Duodenal mucosa (tissue), 2 donors: ENCODE measurements around the gene FAM181B.

Experiments
- H3K27ac ChIP-seq: one replicate; pipeline ENCODE4 v1.7.0; 2013; ENCODE audit warnings: low read depth, low read length
- H3K27me3 ChIP-seq, 2 donors: one replicate each; pipeline ENCODE4 v1.7.0; 2013; ENCODE audit warnings: low read length in 2 of 2, control low read depth in 1 of 2; ENCODE audit not compliant: insufficient read depth in 2 of 2, control insufficient read depth in 1 of 2
- H3K36me3 ChIP-seq, 2 donors: one replicate each; pipeline ENCODE4 v1.7.0; 2013; ENCODE audit warnings: low read length in 2 of 2, control low read depth in 1 of 2; ENCODE audit not compliant: insufficient read depth in 2 of 2, control insufficient read depth in 1 of 2
- H3K4me1 ChIP-seq, 2 donors: one replicate each; pipeline ENCODE4 v1.7.0; 2013; ENCODE audit warnings: low read length in 2 of 2, control low read depth in 1 of 2; ENCODE audit not compliant: insufficient read depth in 2 of 2, control insufficient read depth in 1 of 2
- H3K4me3 ChIP-seq, 2 donors: one replicate each; pipeline ENCODE4 v1.7.0; 2013; ENCODE audit warnings: low read length in 2 of 2, low read depth in 1 of 2
- H3K9ac ChIP-seq, 2 donors: one replicate each; pipeline ENCODE4 v1.7.0; 2013; ENCODE audit warnings: low read length in 2 of 2, low read depth in 1 of 2
- H3K9me3 ChIP-seq, 2 donors: one replicate each; pipeline ENCODE4 v1.7.0; 2013; ENCODE audit warnings: low read length in 2 of 2, control low read depth in 1 of 2; ENCODE audit not compliant: control insufficient read depth in 1 of 2

The FAM181B gene

GRCh38 chr11:82733444-82734119 lies at the start of gene FAM181B:
Gene FAM181B (minus strand): TSS chr11:82733864. CDS start chr11:82733729, 135 bp downstream.
- Histone ChIP-seq H3K4me3 (peak within 1 kb of the TSS; percentile 44 to 65), H3K9me3 (no peaks in the 10 kb centered on the region), H3K27me3 (peaks cover 38 to 42% of the 10 kb centered on the region in 2 donors), H3K36me3 (no peaks in the 10 kb centered on the region), H3K9ac (peak within 1 kb of the TSS in 1 of 2 donors; percentile 18), H3K27ac (no peak within 1 kb of the TSS), H3K4me1 (no peaks in the 10 kb centered on the region)

- Histone ChIP-seq H3K27ac (no peak overlapping the region), H3K27me3 (no peaks in the 10 kb centered on the region), H3K9me3 (peaks cover 0 to 3% of the 10 kb centered on the region in 2 donors), H3K4me3 (no peak overlapping the region), H3K4me1 (no peaks in the 10 kb centered on the region), H3K9ac (no peak overlapping the region), H3K36me3 (no peaks in the 10 kb centered on the region)
Observed at GRCh38 chr11:82782825-82783374, 49.2 kb upstream of the FAM181B start.

- Histone ChIP-seq H3K4me3 (no peak overlapping the region), H3K27ac (no peak overlapping the region), H3K9ac (no peak overlapping the region), H3K4me1 (no peaks in the 10 kb centered on the region), H3K9me3 (peaks cover 0 to 3% of the 10 kb centered on the region in 2 donors), H3K36me3 (no peaks in the 10 kb centered on the region), H3K27me3 (no peaks in the 10 kb centered on the region)
Observed at GRCh38 chr11:82778776-82779175, 45.1 kb upstream of the FAM181B start.

GRCh38 chr11:82776377-82776776 lies 42.7 kb upstream of the FAM181B start:
- no peak overlapping the region for H3K4me3 ChIP-seq
- no peak overlapping the region for H3K27ac ChIP-seq
- H3K4me1 ChIP-seq, result no peaks in the 10 kb centered on the region
- no peaks in the 10 kb centered on the region for H3K9me3 ChIP-seq
- no peaks in the 10 kb centered on the region for H3K27me3 ChIP-seq
- no peak overlapping the region for H3K9ac ChIP-seq
- H3K36me3 ChIP-seq, result no peaks in the 10 kb centered on the region

GRCh38 chr11:82775736-82776346 lies 42.2 kb upstream of the FAM181B start:
- H3K27ac ChIP-seq, result no peak overlapping the region
- no peaks in the 10 kb centered on the region for H3K9me3 ChIP-seq
- H3K4me3 ChIP-seq, result no peak overlapping the region
- H3K36me3 ChIP-seq, result no peaks in the 10 kb centered on the region
- no peaks in the 10 kb centered on the region for H3K27me3 ChIP-seq
- H3K9ac ChIP-seq, result no peak overlapping the region
- H3K4me1 ChIP-seq, result no peaks in the 10 kb centered on the region

GRCh38 chr11:82775218-82775617 lies 41.6 kb upstream of the FAM181B start:
- H3K9me3 ChIP-seq, result no peaks in the 10 kb centered on the region
- H3K27ac ChIP-seq, result no peak overlapping the region
- no peaks in the 10 kb centered on the region for H3K4me1 ChIP-seq
- no peaks in the 10 kb centered on the region for H3K36me3 ChIP-seq
- H3K9ac ChIP-seq, result no peak overlapping the region
- no peaks in the 10 kb centered on the region for H3K27me3 ChIP-seq
- H3K4me3 ChIP-seq, result no peak overlapping the region

GRCh38 chr11:82771781-82772180 lies 38.1 kb upstream of the FAM181B start:
- H3K9ac ChIP-seq, result no peak overlapping the region
- H3K9me3 ChIP-seq, result no peaks in the 10 kb centered on the region
- H3K27me3 ChIP-seq, result no peaks in the 10 kb centered on the region
- H3K4me1 ChIP-seq, result peaks cover 0 to 4% of the 10 kb centered on the region in 2 donors
- H3K36me3 ChIP-seq, result no peaks in the 10 kb centered on the region
- H3K27ac ChIP-seq, result no peak overlapping the region
- no peak overlapping the region for H3K4me3 ChIP-seq

GRCh38 chr11:82767123-82767522 lies 33.5 kb upstream of the FAM181B start:
- Histone ChIP-seq H3K27me3 (no peaks in the 10 kb centered on the region), H3K4me1 (peaks cover 0 to 4% of the 10 kb centered on the region in 2 donors), H3K9ac (no peak overlapping the region), H3K9me3 (no peaks in the 10 kb centered on the region), H3K36me3 (no peaks in the 10 kb centered on the region), H3K4me3 (no peak overlapping the region), H3K27ac (no peak overlapping the region)

GRCh38 chr11:82765466-82766034 lies 31.9 kb upstream of the FAM181B start:
- H3K27me3 ChIP-seq, result no peaks in the 10 kb centered on the region
- H3K27ac ChIP-seq, result no peak overlapping the region
- no peak overlapping the region for H3K4me3 ChIP-seq
- no peak overlapping the region for H3K9ac ChIP-seq
- H3K36me3 ChIP-seq, result no peaks in the 10 kb centered on the region
- H3K4me1 ChIP-seq, result peaks cover 0 to 4% of the 10 kb centered on the region in 2 donors
- no peaks in the 10 kb centered on the region for H3K9me3 ChIP-seq

GRCh38 chr11:82763167-82763566 lies 29.5 kb upstream of the FAM181B start:
- no peak overlapping the region for H3K9ac ChIP-seq
- H3K4me1 ChIP-seq, result peaks cover under 1 to 5% of the 10 kb centered on the region in 2 donors
- H3K9me3 ChIP-seq, result no peaks in the 10 kb centered on the region
- no peaks in the 10 kb centered on the region for H3K27me3 ChIP-seq
- no peak overlapping the region for H3K4me3 ChIP-seq
- H3K36me3 ChIP-seq, result no peaks in the 10 kb centered on the region
- H3K27ac ChIP-seq, result no peak overlapping the region
